Neural progenitor cell (in vitro differentiated cells): ENCODE results near the gene C8A. TPM values are rescaled to one million over a fixed set of nuclear protein-coding genes. Genes with fewer than 3 reads are reported as not detected.

Source experiments
- DNase-seq: peaks from one replicate; pipeline ENCODE4 v3.0.0-alpha.2; 2016; ENCODE audit warnings: low spot score
- H2AFZ ChIP-seq: fragments of 200-600 bp; sonication (generic); replicated peaks from 2 replicates; pipeline ENCODE4 v1.6.1; 2016; ENCODE audit warnings: antibody characterized with exemption
- H3F3A ChIP-seq: fragments of 200-600 bp; sonication (generic); 2 replicates; pipeline ENCODE4 v1.6.1; 2016; ENCODE audit warnings: antibody characterized with exemption, low read depth
- H3K27ac ChIP-seq: fragments of 200-600 bp; sonication (generic); 2 replicates; pipeline ENCODE4 v1.5.1; 2016; ENCODE audit warnings: mild to moderate bottlenecking
- H3K27me3 ChIP-seq: fragments of 200-600 bp; sonication (generic); 2 replicates; pipeline ENCODE4 v1.6.1; 2016; ENCODE audit warnings: mild to moderate bottlenecking, moderate library complexity
- H3K36me3 ChIP-seq: fragments of 200-600 bp; sonication (generic); 2 replicates; pipeline ENCODE4 v1.5.1; 2016
- H3K4me1 ChIP-seq: fragments of 200-600 bp; sonication (generic); 2 replicates; pipeline ENCODE4 v1.6.1; 2016; ENCODE audit warnings: mixed run types
- H3K4me2 ChIP-seq: fragments of 200-600 bp; sonication (generic); 2 replicates; pipeline ENCODE4 v1.6.1; 2016
- H3K4me3 ChIP-seq: fragments of 200-600 bp; sonication (generic); 2 replicates; pipeline ENCODE4 v1.5.1; 2016
- H3K79me2 ChIP-seq: fragments of 200-600 bp; sonication (generic); 2 replicates; pipeline ENCODE4 v1.6.1; 2016; ENCODE audit warnings: low read depth
- H3K9ac ChIP-seq: fragments of 200-600 bp; sonication (generic); 2 replicates; pipeline ENCODE4 v1.6.1; 2016
- H3K9me3 ChIP-seq: fragments of 200-600 bp; sonication (generic); 2 replicates; pipeline ENCODE4 v1.5.1; 2016; ENCODE audit warnings: low read depth
- H4K20me1 ChIP-seq: fragments of 200-600 bp; sonication (generic); 2 replicates; pipeline ENCODE4 v1.6.1; 2016; ENCODE audit warnings: low read depth
- H3K27ac Mint-ChIP-seq: 3 replicates; pipeline ENCODE4 v1.8.0; 2021; ENCODE audit warnings: mixed read lengths
- H3K27me3 Mint-ChIP-seq: 2 replicates; pipeline ENCODE4 v1.8.0; 2022; ENCODE audit warnings: low read depth, mild to moderate bottlenecking, inconsistent platforms, moderate library complexity, mixed read lengths; ENCODE audit not compliant: insufficient read depth
- H3K36me3 Mint-ChIP-seq: 3 replicates; pipeline ENCODE4 v1.8.0; 2021; ENCODE audit warnings: mixed read lengths
- H3K4me1 Mint-ChIP-seq: 3 replicates; pipeline ENCODE4 v1.8.0; 2021; ENCODE audit warnings: mixed read lengths
- H3K4me3 Mint-ChIP-seq: 3 replicates; pipeline ENCODE4 v1.8.0; 2021; ENCODE audit warnings: mild to moderate bottlenecking, moderate library complexity, mixed read lengths
- H3K9me3 Mint-ChIP-seq: 3 replicates; pipeline ENCODE4 v1.8.0; 2020; ENCODE audit warnings: mixed read lengths
- CTCF ChIP-seq: fragments of 200-600 bp; sonication (generic); IDR thresholded peaks from 2 replicates; pipeline ENCODE4 v1.5.1; 2017; ENCODE audit warnings: antibody characterized with exemption, mild to moderate bottlenecking
- EZH2 ChIP-seq: fragments of 200-600 bp; sonication (generic); IDR thresholded peaks from 2 replicates; pipeline ENCODE4 v1.6.1; 2017; ENCODE audit warnings: antibody characterized with exemption, mild to moderate bottlenecking, moderate library complexity
- EZH2phosphoT487 ChIP-seq: fragments of 200-600 bp; sonication (generic); IDR thresholded peaks from 2 replicates; pipeline ENCODE4 v1.6.1; 2017; ENCODE audit warnings: antibody characterized with exemption
- total RNA-seq: library from RNA; depleted of rRNA; stranded (reverse); fragments of >200 nt; gene quantifications from 2 replicates; pipeline ENCODE4 v1.2.3, GENCODE V29; 2015; ENCODE audit warnings: low replicate concordance

The C8A gene
- total RNA-seq, 1 donor from 2014 or later: not detected

DNA sequence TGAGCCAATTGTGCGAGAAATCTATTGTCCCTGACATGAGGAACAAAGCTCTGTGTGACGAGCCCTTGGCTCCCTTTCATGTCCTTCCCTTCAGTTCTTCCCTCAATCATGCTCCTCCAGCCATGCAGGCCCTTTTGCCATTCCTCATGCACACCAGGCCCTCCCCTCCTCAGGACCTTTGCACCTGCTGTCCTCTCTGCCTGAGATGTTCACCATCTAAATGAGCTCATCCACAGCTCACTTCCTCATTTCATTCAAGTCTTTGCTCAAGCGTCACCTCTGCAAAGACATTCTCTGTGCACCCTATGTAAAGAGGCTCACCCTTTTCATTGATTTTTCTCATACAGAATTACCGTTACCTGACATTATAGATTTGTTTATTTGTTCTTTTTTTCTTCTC is 67.5 kb downstream of the C8A start:
- H3K4me3 Mint-ChIP-seq: peak overlapping the region; percentile 6
- Histone ChIP-seq H3F3A (peaks cover 8% of the 10 kb centered on the region), H3K27ac (no peak overlapping the region), H3K9ac (no peak overlapping the region), H3K4me3 (no peak overlapping the region), H2AFZ (no peak overlapping the region), H4K20me1 (no peaks in the 10 kb centered on the region), H3K79me2 (no peaks in the 10 kb centered on the region), H3K4me2 (no peak overlapping the region), H3K36me3 (no peaks in the 10 kb centered on the region), H3K9me3 (no peaks in the 10 kb centered on the region), H3K4me1 (peaks cover 33% of the 10 kb centered on the region), H3K27me3 (no peaks in the 10 kb centered on the region)
- TF ChIP-seq EZH2: no peak
- H3K27me3 Mint-ChIP-seq: peaks cover 8% of the 10 kb centered on the region
- peak overlapping the region; percentile 50 for H3K27ac Mint-ChIP-seq
- no peak for DNase-seq
- no peaks in the 10 kb centered on the region for H3K36me3 Mint-ChIP-seq
- peaks cover 34% of the 10 kb centered on the region for H3K4me1 Mint-ChIP-seq
- no peaks in the 10 kb centered on the region for H3K9me3 Mint-ChIP-seq

DNA sequence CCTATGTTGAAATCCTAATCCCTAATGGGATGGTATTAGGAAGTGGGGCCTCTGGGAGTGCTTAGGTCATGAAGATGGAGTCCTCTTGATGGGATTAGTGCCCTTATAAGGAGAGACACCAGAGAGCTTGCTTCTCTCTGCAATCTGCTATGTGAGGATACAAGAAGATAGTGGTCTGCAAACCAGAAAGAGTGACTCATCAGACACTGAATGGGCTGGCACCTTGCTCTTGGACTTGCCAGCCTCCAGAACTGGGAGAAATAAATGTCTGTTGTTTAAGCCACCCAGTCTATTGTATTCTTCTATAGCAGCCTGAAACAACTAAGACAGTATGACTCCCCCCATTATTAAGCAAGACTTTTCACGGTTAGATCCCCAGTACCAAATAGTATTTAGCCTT is 67.9 kb downstream of the C8A start:
- no peaks in the 10 kb centered on the region for H3K36me3 Mint-ChIP-seq
- no peaks in the 10 kb centered on the region for H3K27me3 ChIP-seq
- H3K27ac ChIP-seq: no peak overlapping the region
- peaks cover 8% of the 10 kb centered on the region for H3K27me3 Mint-ChIP-seq
- no peaks in the 10 kb centered on the region for H3K9me3 ChIP-seq
- peaks cover 29% of the 10 kb centered on the region for H3K4me1 ChIP-seq
- H3K9ac ChIP-seq: no peak overlapping the region
- H3K9me3 Mint-ChIP-seq: no peaks in the 10 kb centered on the region
- DNase-seq: no peak
- H3F3A ChIP-seq: peaks cover 8% of the 10 kb centered on the region
- peaks cover 29% of the 10 kb centered on the region for H3K4me1 Mint-ChIP-seq
- no peaks in the 10 kb centered on the region for H3K79me2 ChIP-seq
- no peaks in the 10 kb centered on the region for H3K36me3 ChIP-seq
- no peak overlapping the region for H3K4me3 ChIP-seq
- no peak overlapping the region for H2AFZ ChIP-seq
- H3K4me3 Mint-ChIP-seq: peak overlapping the region; percentile 6
- no peaks in the 10 kb centered on the region for H4K20me1 ChIP-seq
- no peak overlapping the region for H3K4me2 ChIP-seq
- no peak for TF ChIP-seq EZH2phosphoT487
- no peak for TF ChIP-seq CTCF
- TF ChIP-seq EZH2: no peak
- H3K27ac Mint-ChIP-seq: peak overlapping the region; percentile 50

DNA sequence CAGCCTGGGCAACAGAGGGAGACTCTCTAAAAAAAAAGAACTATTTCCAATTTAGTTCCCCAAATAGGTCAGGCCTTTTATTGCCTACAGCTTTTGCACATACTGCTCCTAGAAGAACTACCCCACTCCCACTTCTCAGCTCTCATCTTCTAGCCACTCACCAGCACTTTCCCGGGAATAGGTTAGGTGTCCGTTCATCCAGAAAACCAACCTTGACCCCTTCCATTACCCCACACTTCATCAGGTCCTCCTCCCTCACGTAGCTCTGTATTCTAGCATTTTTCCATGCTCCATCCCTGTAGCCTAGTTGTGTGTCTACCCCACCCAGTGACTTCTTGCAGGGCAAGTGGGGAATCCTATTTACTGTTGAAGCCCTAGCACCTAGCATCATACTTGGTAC is 68.6 kb downstream of the C8A start:
- Histone ChIP-seq H3K4me2 (no peak overlapping the region), H3K27me3 (no peaks in the 10 kb centered on the region), H3K36me3 (no peaks in the 10 kb centered on the region), H3K4me1 (peaks cover 29% of the 10 kb centered on the region), H3K9me3 (no peaks in the 10 kb centered on the region), H3K4me3 (no peak overlapping the region), H2AFZ (no peak overlapping the region), H3K79me2 (no peaks in the 10 kb centered on the region), H3K9ac (no peak overlapping the region), H4K20me1 (no peaks in the 10 kb centered on the region), H3F3A (peaks cover 8% of the 10 kb centered on the region), H3K27ac (no peak overlapping the region)
- H3K36me3 Mint-ChIP-seq: no peaks in the 10 kb centered on the region
- no peak overlapping the region for H3K27ac Mint-ChIP-seq
- no peak for DNase-seq
- H3K4me3 Mint-ChIP-seq: no peak overlapping the region
- peaks cover 8% of the 10 kb centered on the region for H3K27me3 Mint-ChIP-seq
- TF ChIP-seq CTCF (no peak), EZH2 (no peak), EZH2phosphoT487 (no peak)
- H3K4me1 Mint-ChIP-seq: peaks cover 26% of the 10 kb centered on the region
- H3K9me3 Mint-ChIP-seq: no peaks in the 10 kb centered on the region

DNA sequence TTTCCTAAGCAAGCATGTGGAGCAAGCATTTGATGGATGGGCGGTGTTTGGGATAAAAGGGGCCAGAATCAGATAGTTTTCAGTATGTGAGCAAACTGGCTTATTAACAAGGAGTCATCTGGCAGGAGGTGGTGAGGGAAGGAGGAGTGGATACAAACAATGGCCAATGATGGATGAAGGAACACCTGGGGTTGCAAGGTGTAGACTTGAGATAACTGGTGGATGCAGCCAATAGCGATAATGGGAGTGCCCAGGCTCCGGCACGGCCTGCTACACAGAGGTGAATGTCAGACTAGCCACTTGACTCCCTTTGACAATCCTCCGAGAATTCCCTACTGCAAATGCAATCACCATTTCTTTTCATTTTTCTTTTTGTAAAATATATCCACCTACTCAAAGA is 69.5 kb downstream of the C8A start:
- TF ChIP-seq EZH2: no peak
- TF ChIP-seq EZH2phosphoT487: no peak
- no peak for TF ChIP-seq CTCF
- Histone ChIP-seq H3K4me1 (peaks cover 29% of the 10 kb centered on the region), H3K9me3 (no peaks in the 10 kb centered on the region), H3K27me3 (no peaks in the 10 kb centered on the region), H3K9ac (no peak overlapping the region), H3F3A (peaks cover 8% of the 10 kb centered on the region), H3K79me2 (no peaks in the 10 kb centered on the region), H3K27ac (no peak overlapping the region), H3K4me3 (no peak overlapping the region), H4K20me1 (no peaks in the 10 kb centered on the region), H3K4me2 (peak overlapping the region; percentile 28), H2AFZ (no peak overlapping the region), H3K36me3 (no peaks in the 10 kb centered on the region)
- DNase-seq: no peak
- Mint-ChIP-seq H3K4me1 (peaks cover 26% of the 10 kb centered on the region), H3K27me3 (peaks cover 7% of the 10 kb centered on the region), H3K36me3 (no peaks in the 10 kb centered on the region), H3K9me3 (peaks cover 5% of the 10 kb centered on the region), H3K27ac (no peak overlapping the region), H3K4me3 (no peak overlapping the region)
